Right forelimb (tissue), 1 donor: ENCODE measurements around the gene ZNF333.
"Not testable (repeated sequence)": the region's sequence is repeated elsewhere in the genome, so short reads cannot be mapped to it uniquely, and the experiment has no call there.

Experiments used
- DNase-seq: peaks from one replicate; pipeline ENCODE4 v3.0.0-alpha.2; 2018

ZNF333 gene

GRCh38 chr19:14770944-14771839 lies 81.3 kb downstream of the ZNF333 start:
- no peak for DNase-seq

- DNase-seq, result no peak
Measured at GRCh38 chr19:14772467-14772866, 82.6 kb downstream of the ZNF333 start.

- DNase-seq, result no peak
Measured at GRCh38 chr19:14772995-14773394, 83.1 kb downstream of the ZNF333 start.

- not testable (repeated sequence) for DNase-seq
Measured at GRCh38 chr19:14773722-14774121, 83.9 kb downstream of the ZNF333 start.

- DNase-seq, result no peak
Measured at GRCh38 chr19:14774373-14774772, 84.5 kb downstream of the ZNF333 start.

GRCh38 chr19:14775326-14775725 lies 85.5 kb downstream of the ZNF333 start:
- DNase-seq, result not testable (repeated sequence)

GRCh38 chr19:14775869-14776586 lies 86.2 kb downstream of the ZNF333 start:
- no peak for DNase-seq

- DNase-seq, result not testable (repeated sequence)
Measured at GRCh38 chr19:14777645-14778044, 87.8 kb downstream of the ZNF333 start.

GRCh38 chr19:14778110-14778845 lies 88.4 kb downstream of the ZNF333 start, which contains the start of gene ADGRE2:
TSS of gene ADGRE2 (minus strand) at chr19:14778560. CDS start at chr19:14776756, 1,804 bp downstream.
- DNase-seq, result not testable (repeated sequence)

GRCh38 chr19:14779151-14779550 lies 89.3 kb downstream of the ZNF333 start:
- no peak for DNase-seq

- DNase-seq, result not testable (repeated sequence)
Measured at GRCh38 chr19:14780622-14781225, 90.9 kb downstream of the ZNF333 start.

- DNase-seq, result not testable (repeated sequence)
Measured at GRCh38 chr19:14781713-14782536, 92.1 kb downstream of the ZNF333 start.

- no peak for DNase-seq
Measured at GRCh38 chr19:14782626-14783409, 93.0 kb downstream of the ZNF333 start.
